ENCODE data around the gene KDM1A.
"Not testable (repeated sequence)": the region's sequence is repeated elsewhere in the genome, so short reads cannot be mapped to it uniquely, and the experiment has no call there.

- not testable (repeated sequence) for TF ChIP-seq CTCF (IDR thresholded peaks at IDR 0.05); ZFX (IDR thresholded peaks at IDR 0.05; ENCODE audit: borderline replicate concordance)
Measured at GRCh38 chr1:22992384-22992783, 26.9 kb upstream of the KDM1A start.
